GM19193 (cell line): Measurements from ENCODE around the gene PPP6R3.

Experiments used
- POLR2A ChIP-seq: IDR thresholded peaks from 4 replicates; pipeline ENCODE4 v1.6.1; 2011; ENCODE audit not compliant: insufficient read depth, insufficient read length; ENCODE audit errors: extremely low read depth

Gene PPP6R3

DNA sequence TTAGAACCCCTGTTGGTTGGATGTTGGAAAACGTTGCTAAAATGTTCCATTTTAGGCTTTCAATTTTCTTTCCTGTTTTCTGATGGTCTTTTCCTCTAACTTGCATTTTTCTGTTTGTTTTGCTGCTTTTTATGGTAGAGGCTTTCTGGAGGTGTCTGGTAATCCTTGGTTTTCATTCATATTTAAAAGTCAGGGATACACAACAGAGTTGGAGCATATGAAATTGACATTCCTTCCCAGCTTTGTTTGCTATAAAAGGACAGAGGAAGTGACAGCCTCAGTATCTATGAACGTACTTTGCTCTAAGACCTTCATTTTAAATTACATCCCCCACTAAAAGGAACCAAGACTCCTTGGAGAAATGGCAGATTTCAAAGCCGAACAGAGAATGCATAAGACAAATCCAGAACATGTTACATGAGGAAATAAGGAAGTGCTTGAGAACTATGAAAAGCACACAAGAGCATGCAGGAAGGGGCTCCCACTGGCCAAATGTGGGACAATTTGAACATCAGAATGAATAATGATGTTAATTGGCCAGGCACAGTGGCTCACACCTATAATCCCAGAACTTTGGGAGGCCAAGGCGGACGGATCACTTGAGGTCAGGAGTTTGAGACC, 56.7 kb downstream of the PPP6R3 start:
- TF ChIP-seq POLR2A, result no peak

- no peak for TF ChIP-seq POLR2A
Measured at GRCh38 chr11:68518191-68518590, 57.6 kb downstream of the PPP6R3 start.

DNA sequence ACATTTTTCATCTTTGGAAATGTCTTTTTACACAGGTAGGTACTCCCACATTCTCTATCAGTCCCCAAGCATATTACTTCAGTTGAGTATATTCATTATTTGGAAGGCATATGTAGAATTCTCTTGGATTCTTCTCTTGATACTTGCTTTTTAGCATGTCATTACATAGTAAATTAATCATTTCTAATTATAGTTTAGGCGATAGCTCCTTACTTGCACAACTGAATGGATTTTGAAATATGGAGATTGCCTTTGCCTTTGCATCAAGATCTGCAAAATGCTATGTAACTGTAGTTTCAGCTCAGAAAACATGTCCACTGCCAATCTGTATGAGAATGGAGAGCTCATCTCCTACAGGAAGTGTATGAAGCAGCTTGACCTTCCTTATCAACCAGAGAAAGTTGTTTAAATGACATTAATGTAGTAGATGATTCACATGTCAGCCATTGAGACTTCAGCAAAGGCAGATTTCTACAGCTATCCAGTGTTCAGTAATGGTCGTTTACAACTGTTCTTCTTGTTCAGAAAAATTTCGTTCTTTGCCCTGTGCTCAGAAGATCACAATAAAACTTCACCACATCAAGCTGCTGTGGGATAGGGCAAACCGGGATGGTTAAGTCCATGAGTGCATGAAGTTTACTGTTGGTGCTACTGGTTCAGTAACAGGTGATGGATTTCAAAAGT, 61.6 kb downstream of the PPP6R3 start:
- TF ChIP-seq POLR2A, result no peak

GRCh38 chr11:68523033-68523432, 62.5 kb downstream of the PPP6R3 start:
- TF ChIP-seq POLR2A, result no peak

DNA sequence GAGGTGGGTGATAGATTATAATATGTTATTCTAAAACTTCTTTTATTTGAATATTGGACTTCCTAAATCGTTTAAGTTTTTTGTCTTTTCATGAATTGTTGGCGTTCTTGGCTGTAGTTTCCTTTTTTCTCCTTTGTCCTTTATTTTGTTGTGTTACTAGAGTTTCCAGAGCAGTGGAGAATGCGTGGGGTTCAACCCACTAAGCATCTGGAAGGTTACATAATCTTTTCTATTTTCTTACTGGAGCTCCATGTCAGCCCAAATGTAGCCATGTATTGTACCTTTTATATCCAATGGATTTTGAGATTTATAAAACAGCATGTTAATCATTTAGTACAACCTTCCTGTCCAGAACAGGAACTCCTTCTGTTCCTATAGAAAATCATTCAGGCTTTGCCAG, 63.2 kb downstream of the PPP6R3 start:
- TF ChIP-seq POLR2A, result no peak

DNA sequence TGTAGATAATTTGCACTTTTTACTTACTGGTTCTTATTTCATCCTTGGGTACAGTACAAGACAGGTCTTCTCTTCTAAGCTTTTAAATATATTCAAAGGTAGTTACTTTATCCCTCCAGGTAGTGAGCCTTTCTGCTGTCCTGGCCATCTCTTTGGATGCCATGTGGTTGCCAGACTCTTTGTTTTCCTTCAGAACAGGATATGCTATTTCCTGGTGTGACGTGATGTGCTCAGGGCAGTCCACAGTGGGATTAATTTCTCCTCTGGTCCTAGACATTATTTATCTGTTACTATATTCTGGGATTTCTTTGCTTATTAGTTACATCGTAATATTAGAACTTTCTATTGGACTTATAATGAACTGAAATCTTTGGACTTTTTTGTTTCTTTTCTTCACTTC, 63.7 kb downstream of the PPP6R3 start:
- no peak for TF ChIP-seq POLR2A

DNA sequence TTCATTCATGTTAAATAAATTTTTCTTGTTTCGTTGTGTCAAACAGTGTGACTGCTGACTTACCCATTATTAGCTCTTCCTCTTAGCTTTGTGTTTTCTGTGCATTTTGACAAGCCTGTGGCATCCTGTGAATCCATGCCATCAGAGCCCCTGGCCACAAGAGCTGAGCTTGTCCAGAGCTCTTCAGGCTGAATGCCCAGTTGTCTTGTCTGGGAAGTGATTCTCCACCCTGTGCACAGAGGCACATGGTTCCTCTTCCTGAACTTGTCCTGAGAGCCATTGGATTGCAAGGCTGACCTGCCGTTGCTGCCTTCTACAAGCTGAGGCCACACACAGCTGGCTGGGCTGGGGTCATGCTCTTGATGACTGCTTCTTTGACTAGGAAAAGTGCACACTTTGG, 64.1 kb downstream of the PPP6R3 start:
- TF ChIP-seq POLR2A, result no peak

GRCh38 chr11:68525336-68525735, 64.8 kb downstream of the PPP6R3 start:
- no peak for TF ChIP-seq POLR2A

- no peak for TF ChIP-seq POLR2A
Measured at GRCh38 chr11:68525930-68526329, 65.4 kb downstream of the PPP6R3 start.

DNA sequence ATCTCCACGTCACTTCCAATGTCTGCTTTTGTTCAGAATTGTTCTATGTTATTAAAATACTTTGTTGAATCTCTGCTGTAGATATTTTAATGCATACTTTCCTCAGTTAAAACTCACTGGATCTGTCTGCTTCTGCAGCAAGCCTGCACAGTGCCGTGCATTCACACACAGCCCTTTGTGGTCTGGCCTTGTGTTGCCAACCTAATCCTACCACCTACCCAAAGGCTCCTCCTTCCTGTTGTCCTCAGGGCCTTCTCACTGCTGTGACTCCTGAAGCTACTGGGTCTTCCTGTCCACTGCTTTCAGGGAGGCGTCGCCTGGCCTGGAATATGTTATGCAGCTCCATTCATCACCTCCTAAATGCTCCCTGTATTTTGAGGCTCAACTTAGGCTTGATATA, 67.0 kb downstream of the PPP6R3 start:
- TF ChIP-seq POLR2A, result no peak

GRCh38 chr11:68528630-68529029, 68.1 kb downstream of the PPP6R3 start:
- no peak for TF ChIP-seq POLR2A

- no peak for TF ChIP-seq POLR2A
Measured at GRCh38 chr11:68531129-68531693, 70.7 kb downstream of the PPP6R3 start.

DNA sequence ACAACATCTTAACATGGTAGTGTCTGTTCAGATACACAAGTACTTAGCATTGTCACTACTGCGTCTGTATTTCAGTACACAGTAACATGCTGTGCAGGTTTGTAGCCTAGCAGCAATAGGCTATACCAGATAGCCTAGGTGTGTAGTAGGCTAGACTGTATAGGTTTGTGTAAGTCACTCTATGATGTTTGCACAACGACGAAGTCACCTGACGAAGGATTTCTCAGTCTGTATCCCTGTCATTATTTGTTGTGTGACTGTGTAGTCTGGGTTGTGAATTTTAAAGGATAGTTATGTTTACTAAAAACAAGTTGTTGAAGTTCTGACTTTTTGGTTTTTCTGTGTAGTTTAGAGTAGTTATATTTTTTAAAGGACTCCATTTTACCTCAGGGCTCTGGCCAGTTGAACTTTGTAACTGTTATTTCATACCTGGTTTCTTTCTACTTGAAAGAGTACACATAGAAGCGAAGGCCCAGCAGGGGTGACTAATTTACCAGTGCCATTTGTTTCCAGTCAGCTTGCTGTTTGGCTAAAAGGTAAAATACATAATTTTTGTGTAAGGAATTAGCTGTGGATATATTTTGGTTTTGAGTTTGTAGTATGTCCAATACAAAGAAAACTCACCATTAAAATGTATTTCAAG, 72.3 kb downstream of the PPP6R3 start:
- no peak for TF ChIP-seq POLR2A

DNA sequence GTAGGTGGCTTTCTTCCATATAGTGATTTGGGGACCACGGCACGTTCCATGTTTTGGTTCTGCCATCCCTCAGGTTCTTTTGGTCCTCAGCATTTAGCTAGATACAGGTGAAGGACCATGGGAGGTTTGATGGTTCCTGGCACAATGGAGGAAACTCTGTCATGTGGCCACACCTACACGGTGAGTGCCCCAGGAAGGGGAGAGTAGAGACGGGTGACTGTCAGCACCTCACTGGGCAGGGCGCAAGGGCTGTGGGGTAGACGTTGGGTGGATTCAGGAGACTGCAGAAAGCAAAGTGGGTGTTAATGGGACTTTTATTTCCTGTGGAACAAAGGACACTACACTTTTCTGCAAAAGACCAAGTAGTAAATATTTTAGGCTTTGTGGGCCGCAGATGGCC, 73.4 kb downstream of the PPP6R3 start:
- no peak for TF ChIP-seq POLR2A

DNA sequence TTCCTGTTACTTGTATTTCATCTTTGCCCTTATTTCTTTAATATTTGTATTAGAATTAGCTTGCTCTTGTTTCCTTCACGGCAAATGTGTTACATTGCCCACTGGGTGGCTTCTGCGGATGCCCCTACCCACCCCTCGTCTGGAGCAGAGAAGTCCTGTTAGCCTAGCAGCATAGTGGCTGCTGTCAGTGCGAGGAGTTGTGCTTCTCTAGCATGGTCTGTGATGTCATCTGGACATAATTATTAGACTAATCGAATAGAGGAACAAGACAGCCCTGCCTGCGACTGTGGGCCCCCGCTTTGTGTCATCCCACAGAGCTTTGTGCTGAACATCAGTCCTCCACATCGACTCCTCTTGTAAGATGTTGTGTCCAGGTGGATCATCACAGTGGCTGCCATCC, 74.5 kb downstream of the PPP6R3 start:
- TF ChIP-seq POLR2A, result no peak

DNA sequence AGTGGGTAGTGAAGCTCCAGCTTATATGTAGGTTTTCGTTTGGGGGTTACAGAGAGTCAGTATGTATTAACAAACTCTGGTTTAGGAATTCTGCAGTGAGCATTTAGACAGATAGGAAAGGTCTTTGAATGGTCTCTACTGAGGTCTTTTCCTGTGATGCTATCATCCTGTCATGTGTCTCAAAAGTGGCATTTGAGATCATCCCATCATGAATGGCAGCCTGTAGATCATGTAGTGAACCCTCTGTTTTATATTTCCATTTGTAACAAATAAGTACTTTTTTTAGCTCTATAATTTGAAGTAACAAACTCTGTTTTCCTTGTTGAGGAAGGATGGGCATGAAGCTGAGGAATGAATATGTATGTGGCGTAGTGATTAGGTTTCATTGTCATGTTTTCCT, 76.2 kb downstream of the PPP6R3 start:
- no peak for TF ChIP-seq POLR2A
